ENCODE data around the gene ZNF70.
"Not testable (repeated sequence)": the region's sequence is repeated elsewhere in the genome, so short reads cannot be mapped to it uniquely, and the experiment has no call there.

The ZNF70 gene

GRCh38 chr22:23754980-23755636, 4.2 kb upstream of the ZNF70 start:
- DNase-seq: no peak

GRCh38 chr22:23754220-23754919, 3.5 kb upstream of the ZNF70 start, which contains the start of gene VPREB3:
Gene VPREB3, minus strand, starts transcription at chr22:23754425. Its CDS starts 62 bp downstream, at chr22:23754363.
- DNase-seq: no peak

- DNase-seq: no peak
These were observed 2.5 kb upstream of the ZNF70 start for GRCh38 chr22:23753385-23753784.

GRCh38 chr22:23752750-23753149, 1.8 kb upstream of the ZNF70 start:
- DNase-seq: no peak

GRCh38 chr22:23752090-23752691, 1.3 kb upstream of the ZNF70 start:
- no peak for DNase-seq

GRCh38 chr22:23751441-23751996, 607 bp upstream of the ZNF70 start:
- peak; percentile 57 for DNase-seq

- DNase-seq: no peak
These were observed 572 bp downstream of the ZNF70 start for GRCh38 chr22:23750367-23750713.

- no peak for DNase-seq
These were observed 1.0 kb downstream of the ZNF70 start for GRCh38 chr22:23749841-23750301.

- peak; percentile 53 for DNase-seq
These were observed 5.1 kb downstream of the ZNF70 start for GRCh38 chr22:23745791-23746190.

GRCh38 chr22:23744485-23744884, 6.4 kb downstream of the ZNF70 start:
- DNase-seq: no peak

- DNase-seq: no peak
These were observed 6.9 kb downstream of the ZNF70 start for GRCh38 chr22:23744001-23744400.

GRCh38 chr22:23743303-23743705, 7.6 kb downstream of the ZNF70 start:
- DNase-seq: no peak

GRCh38 chr22:23742505-23743264, 8.2 kb downstream of the ZNF70 start:
- no peak for DNase-seq

GRCh38 chr22:23737696-23738095, 13.2 kb downstream of the ZNF70 start:
- DNase-seq: no peak

- DNase-seq: not testable (repeated sequence)
These were observed 22.8 kb downstream of the ZNF70 start for GRCh38 chr22:23728108-23728507.

- no peak for DNase-seq
These were observed 28.2 kb downstream of the ZNF70 start for GRCh38 chr22:23722724-23723123.

- no peak for DNase-seq
These were observed 28.8 kb downstream of the ZNF70 start for GRCh38 chr22:23722160-23722559.

- no peak for DNase-seq
These were observed 30.1 kb downstream of the ZNF70 start for GRCh38 chr22:23720855-23721254.

- DNase-seq: no peak
These were observed 32.3 kb downstream of the ZNF70 start for GRCh38 chr22:23718371-23719165.

- peak; percentile 96 for DNase-seq
These were observed 33.8 kb downstream of the ZNF70 start for GRCh38 chr22:23716811-23717801.
